Hepatocyte (in vitro differentiated cells): ENCODE data around the gene ZCRB1.

Experiments
- EZH2 ChIP-seq: fragments of 200-600 bp; sonication (generic); IDR thresholded peaks from 2 replicates; pipeline ENCODE4 v1.6.1; 2016; ENCODE audit warnings: antibody characterized with exemption, mild to moderate bottlenecking, borderline replicate concordance
- EZH2phosphoT487 ChIP-seq: fragments of 200-600 bp; sonication (generic); IDR thresholded peaks from one replicate; pipeline ENCODE4 v1.6.1; 2018; ENCODE audit warnings: antibody characterized with exemption, mild to moderate bottlenecking, low read depth, moderate library complexity; ENCODE audit not compliant: unreplicated experiment, severe bottlenecking
- TF ChIP-seq, protein P1 (sequence below): fragments of 200-600 bp; sonication (generic); IDR thresholded peaks from 2 replicates; pipeline ENCODE4 v1.5.1; 2016; ENCODE audit warnings: antibody characterized with exemption, mild to moderate bottlenecking; ENCODE audit not compliant: poor library complexity

- TF ChIP-seq EZH2 (no peak), EZH2phosphoT487 (no peak)
- TF ChIP-seq, protein P1, sequence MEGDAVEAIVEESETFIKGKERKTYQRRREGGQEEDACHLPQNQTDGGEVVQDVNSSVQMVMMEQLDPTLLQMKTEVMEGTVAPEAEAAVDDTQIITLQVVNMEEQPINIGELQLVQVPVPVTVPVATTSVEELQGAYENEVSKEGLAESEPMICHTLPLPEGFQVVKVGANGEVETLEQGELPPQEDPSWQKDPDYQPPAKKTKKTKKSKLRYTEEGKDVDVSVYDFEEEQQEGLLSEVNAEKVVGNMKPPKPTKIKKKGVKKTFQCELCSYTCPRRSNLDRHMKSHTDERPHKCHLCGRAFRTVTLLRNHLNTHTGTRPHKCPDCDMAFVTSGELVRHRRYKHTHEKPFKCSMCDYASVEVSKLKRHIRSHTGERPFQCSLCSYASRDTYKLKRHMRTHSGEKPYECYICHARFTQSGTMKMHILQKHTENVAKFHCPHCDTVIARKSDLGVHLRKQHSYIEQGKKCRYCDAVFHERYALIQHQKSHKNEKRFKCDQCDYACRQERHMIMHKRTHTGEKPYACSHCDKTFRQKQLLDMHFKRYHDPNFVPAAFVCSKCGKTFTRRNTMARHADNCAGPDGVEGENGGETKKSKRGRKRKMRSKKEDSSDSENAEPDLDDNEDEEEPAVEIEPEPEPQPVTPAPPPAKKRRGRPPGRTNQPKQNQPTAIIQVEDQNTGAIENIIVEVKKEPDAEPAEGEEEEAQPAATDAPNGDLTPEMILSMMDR, result no peak
Measured at GRCh38 chr12:42267413-42268190, 58.3 kb downstream of the ZCRB1 start.
